Thyroid gland (tissue), 4 donors: ENCODE measurements around the gene ASPM.

Experiments
- POLR2A ChIP-seq, 2 donors: fragments of 450-650 bp; IDR thresholded peaks; one replicate each; pipeline ENCODE4 v1.6.1; 2017; ENCODE audit warnings: antibody characterized with exemption in 2 of 2, mild to moderate bottlenecking in 2 of 2, moderate library complexity in 1 of 2
- TF ChIP-seq, protein P1 (sequence below), 6 experiments: fragments of 200-600 bp in 3 of 6; fragments of 450-650 bp in 3 of 6; sonication (generic) in 3 of 6; IDR thresholded peaks; one replicate each; pipeline ENCODE4 v1.5.1; 2016 to 2019; ENCODE audit warnings: antibody characterized with exemption in 6 of 6, mild to moderate bottlenecking in 2 of 6, inconsistent platforms in 1 of 6, moderate library complexity in 1 of 6

DNA sequence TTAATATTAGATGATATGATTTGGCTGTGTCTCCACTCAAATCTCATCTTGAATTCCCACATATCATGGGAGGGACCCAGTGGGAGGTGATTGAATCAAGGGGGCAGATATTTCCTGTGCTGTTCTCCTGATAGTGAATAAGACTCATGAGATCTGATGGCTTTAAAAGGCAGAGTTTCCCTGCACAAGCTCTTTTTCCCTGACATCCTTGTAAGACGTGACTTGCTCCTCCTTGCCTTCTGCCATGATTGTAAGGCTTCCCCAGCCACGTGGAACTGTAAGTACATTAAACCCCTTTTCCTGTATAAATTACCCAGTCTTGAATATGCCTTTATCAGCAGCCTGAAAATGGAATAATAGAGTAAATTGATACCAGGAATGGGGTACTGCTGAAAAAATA, 66.1 kb downstream of the ASPM start:
- TF ChIP-seq, protein P1, sequence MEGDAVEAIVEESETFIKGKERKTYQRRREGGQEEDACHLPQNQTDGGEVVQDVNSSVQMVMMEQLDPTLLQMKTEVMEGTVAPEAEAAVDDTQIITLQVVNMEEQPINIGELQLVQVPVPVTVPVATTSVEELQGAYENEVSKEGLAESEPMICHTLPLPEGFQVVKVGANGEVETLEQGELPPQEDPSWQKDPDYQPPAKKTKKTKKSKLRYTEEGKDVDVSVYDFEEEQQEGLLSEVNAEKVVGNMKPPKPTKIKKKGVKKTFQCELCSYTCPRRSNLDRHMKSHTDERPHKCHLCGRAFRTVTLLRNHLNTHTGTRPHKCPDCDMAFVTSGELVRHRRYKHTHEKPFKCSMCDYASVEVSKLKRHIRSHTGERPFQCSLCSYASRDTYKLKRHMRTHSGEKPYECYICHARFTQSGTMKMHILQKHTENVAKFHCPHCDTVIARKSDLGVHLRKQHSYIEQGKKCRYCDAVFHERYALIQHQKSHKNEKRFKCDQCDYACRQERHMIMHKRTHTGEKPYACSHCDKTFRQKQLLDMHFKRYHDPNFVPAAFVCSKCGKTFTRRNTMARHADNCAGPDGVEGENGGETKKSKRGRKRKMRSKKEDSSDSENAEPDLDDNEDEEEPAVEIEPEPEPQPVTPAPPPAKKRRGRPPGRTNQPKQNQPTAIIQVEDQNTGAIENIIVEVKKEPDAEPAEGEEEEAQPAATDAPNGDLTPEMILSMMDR (IDR thresholded peaks at IDR 0.05): no peak
- no peak for TF ChIP-seq POLR2A (IDR thresholded peaks at IDR 0.05)
